ENCODE results near the gene EYS. TPM values are rescaled to one million over a fixed set of nuclear protein-coding genes. Genes with fewer than 3 reads are reported as not detected.

The EYS gene
- total and polyA plus RNA-seq, 7 donors: 0.07 to 0.46 TPM; not detected in 5

DNA sequence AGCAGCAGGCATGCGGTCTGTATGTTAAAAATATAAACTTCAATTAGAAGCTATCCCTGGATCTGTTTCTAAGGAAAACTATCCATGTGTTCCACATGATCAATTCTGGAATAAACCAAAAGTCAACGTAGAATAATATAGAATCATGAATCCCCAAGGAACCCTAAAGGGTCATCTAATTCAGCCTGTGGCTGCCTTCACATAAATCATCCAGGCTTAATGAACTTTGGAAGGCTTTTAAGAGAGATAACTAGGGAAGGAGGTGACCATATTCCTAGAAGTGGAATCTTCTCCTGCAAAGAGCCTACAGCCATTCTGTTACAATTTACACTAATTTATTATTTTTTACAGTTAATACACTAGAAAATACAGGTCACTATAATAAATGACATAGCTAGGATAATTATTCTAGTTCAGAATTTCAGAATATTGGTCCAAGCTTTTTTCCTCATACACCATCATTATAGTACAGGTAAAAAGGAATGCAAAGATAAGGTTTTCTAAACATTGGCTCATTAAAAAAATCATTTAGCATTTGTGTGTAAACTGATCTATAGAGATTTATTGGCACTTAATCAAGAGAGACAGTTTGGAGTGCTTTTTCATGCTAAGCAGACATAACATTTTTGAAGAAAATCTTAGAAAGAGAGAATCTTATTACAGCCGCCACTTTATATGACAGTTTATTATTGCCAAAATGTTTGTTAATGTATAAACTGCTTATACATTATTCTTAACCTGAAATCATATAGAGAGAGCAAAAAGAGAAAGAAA lies 1220.3 kb downstream of the EYS start:
- H3K4me3 ChIP-seq: no peak overlapping the region
- no peaks in the 10 kb centered on the region for H3K9me3 ChIP-seq
- no peak overlapping the region for H3K27ac ChIP-seq
- no peak for DNase-seq
- no peak for TF ChIP-seq POLR2AphosphoS5 (IDR thresholded peaks at IDR 0.05)
- no peak for TF ChIP-seq EP300 (IDR thresholded peaks at IDR 0.05)
- no peak for TF ChIP-seq POLR2A (IDR thresholded peaks at IDR 0.05)
- no peak for TF ChIP-seq CTCF (IDR thresholded peaks at IDR 0.05)
- no peaks in the 10 kb centered on the region for H3K27me3 ChIP-seq
- intact Hi-C loops (cut with DNase I): no loop called here
- no peaks in the 10 kb centered on the region for H3K36me3 ChIP-seq
- no peaks in the 10 kb centered on the region for H3K4me1 ChIP-seq
- WGBS, 2 donors: 84 to 89% methylated on average over 3 of the region's 3 CpGs

DNA sequence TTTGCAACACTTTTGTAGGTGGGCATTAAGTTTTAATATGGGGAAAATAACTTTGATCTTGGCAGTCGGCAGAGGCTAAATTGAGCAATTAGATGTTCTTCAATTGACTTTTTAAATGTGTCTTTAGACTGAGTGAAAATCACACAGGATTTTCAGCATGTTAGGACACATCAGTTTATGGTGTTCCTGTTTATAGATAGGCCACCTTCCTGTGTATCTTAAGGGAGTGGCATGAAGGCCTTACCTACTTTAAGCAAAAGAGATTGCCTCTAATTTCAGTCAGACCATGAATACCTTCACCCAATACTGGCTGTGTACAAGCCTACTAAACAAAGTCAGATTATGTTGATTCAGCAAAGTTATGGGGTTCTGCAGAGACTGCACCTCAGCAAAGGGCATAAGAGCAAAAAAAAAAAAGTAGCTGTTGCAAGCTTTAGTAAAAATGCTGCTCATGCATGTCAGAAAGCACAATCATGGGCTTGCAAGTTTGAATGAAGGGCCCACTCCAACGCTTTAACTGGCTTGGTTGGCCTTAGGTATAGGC lies 1223.0 kb downstream of the EYS start:
- intact Hi-C loops (cut with DNase I): no loop called here
- WGBS, 2 donors: 44 to 74% methylated on average over 2 of the region's 2 CpGs
- H3K27me3 ChIP-seq: no peaks in the 10 kb centered on the region
- no peak for DNase-seq
- H3K27ac ChIP-seq: no peak overlapping the region
- no peak for TF ChIP-seq POLR2A (IDR thresholded peaks at IDR 0.05)
- TF ChIP-seq EP300 (IDR thresholded peaks at IDR 0.05): no peak
- TF ChIP-seq CTCF (IDR thresholded peaks at IDR 0.05): no peak
- TF ChIP-seq POLR2AphosphoS5 (IDR thresholded peaks at IDR 0.05): no peak
- H3K9me3 ChIP-seq: no peaks in the 10 kb centered on the region
- no peaks in the 10 kb centered on the region for H3K4me1 ChIP-seq
- no peaks in the 10 kb centered on the region for H3K36me3 ChIP-seq
- no peak overlapping the region for H3K4me3 ChIP-seq

GRCh38 chr6:64482631-64483030 lies 1224.4 kb downstream of the EYS start:
- no peak overlapping the region for H3K4me3 ChIP-seq
- no peaks in the 10 kb centered on the region for H3K27me3 ChIP-seq
- H3K9me3 ChIP-seq: no peaks in the 10 kb centered on the region
- intact Hi-C loops (cut with DNase I): no loop called here
- no peak for TF ChIP-seq POLR2AphosphoS5 (IDR thresholded peaks at IDR 0.05)
- no peak for TF ChIP-seq EP300 (IDR thresholded peaks at IDR 0.05)
- no peak for TF ChIP-seq POLR2A (IDR thresholded peaks at IDR 0.05)
- TF ChIP-seq CTCF (IDR thresholded peaks at IDR 0.05): no peak
- no peak for DNase-seq
- WGBS, 2 donors: 39 to 50% methylated on average over 2 of the region's 2 CpGs
- H3K36me3 ChIP-seq: no peaks in the 10 kb centered on the region
- H3K4me1 ChIP-seq: no peaks in the 10 kb centered on the region
- no peak overlapping the region for H3K27ac ChIP-seq

GRCh38 chr6:64479134-64479533 lies 1227.9 kb downstream of the EYS start:
- TF ChIP-seq EP300 (IDR thresholded peaks at IDR 0.05) (no peak), POLR2A (IDR thresholded peaks at IDR 0.05) (no peak), POLR2AphosphoS5 (IDR thresholded peaks at IDR 0.05) (no peak), CTCF (IDR thresholded peaks at IDR 0.05) (no peak)
- Histone ChIP-seq H3K4me1 (no peaks in the 10 kb centered on the region), H3K36me3 (no peaks in the 10 kb centered on the region), H3K27ac (no peak overlapping the region), H3K9me3 (no peaks in the 10 kb centered on the region), H3K27me3 (no peaks in the 10 kb centered on the region), H3K4me3 (no peak overlapping the region)
- 21 to 70% methylated on average over 1 of the region's 1 CpG for WGBS, 2 donors
- intact Hi-C loops (cut with DNase I): no loop called here
- no peak for DNase-seq
